Measurements from ENCODE around the gene TNFRSF8. TPM values are rescaled to one million over a fixed set of nuclear protein-coding genes. Genes with fewer than 3 reads are reported as not detected.
A peak's percentile ranks its signal among the peaks of the same experiment; 100 is the strongest.

TNFRSF8 gene
- polyA plus RNA-seq, 4 donors: 0.43 to 0.80 (median 0.60) TPM

GRCh38 chr1:12112711-12113161, 49.6 kb downstream of the TNFRSF8 start:
- no peak for DNase-seq (ENCODE audit: low read depth in 4 of 4, low spot score in 3 of 4)

DNA sequence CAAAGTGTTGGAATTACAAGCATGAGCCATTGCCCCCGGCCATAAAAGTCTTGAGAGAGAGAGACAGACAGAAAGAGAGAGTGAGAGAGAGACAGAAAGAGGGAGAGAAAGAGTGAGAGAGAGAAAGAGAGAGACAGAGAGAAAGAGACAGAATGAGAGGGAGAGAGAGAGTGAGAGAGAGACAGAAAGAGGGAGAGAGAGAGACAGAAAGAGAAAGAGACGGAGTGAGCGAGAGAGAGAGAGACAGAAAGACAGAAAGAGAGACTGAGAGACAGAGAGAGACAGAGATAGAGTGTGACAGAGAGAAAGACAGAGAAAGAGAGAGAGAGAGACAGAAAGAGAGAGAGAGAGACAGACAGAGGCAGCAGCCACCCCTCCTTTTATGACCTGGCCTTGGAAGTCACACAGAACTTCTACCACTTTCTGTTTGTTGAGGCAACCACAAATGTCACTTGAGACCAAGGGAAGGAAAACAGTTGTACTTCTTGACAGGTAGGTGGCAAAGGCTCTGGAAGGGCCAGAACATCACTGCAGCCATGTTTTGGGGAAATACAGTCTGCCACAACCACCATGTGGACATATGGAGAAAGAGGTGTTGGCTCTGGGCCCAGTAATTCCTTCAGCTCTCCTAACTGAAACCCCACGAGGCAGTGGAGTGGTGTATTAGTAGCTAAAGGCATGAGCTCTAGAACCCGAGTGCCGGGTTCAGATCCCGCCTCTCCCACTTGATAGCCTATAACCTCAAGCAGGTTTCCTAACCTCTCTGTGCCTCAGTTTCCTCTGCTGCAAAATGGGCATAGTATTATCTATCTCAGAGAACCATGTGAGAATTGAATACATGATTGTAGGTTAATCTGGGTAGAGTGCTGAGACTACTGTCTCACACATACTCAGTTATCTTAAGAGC, 50.6 kb downstream of the TNFRSF8 start:
- DNase-seq (ENCODE audit: low read depth in 4 of 4, low spot score in 3 of 4): no peak

GRCh38 chr1:12114340-12114683, 51.2 kb downstream of the TNFRSF8 start:
- DNase-seq (ENCODE audit: low read depth in 4 of 4, low spot score in 3 of 4): no peak

DNA sequence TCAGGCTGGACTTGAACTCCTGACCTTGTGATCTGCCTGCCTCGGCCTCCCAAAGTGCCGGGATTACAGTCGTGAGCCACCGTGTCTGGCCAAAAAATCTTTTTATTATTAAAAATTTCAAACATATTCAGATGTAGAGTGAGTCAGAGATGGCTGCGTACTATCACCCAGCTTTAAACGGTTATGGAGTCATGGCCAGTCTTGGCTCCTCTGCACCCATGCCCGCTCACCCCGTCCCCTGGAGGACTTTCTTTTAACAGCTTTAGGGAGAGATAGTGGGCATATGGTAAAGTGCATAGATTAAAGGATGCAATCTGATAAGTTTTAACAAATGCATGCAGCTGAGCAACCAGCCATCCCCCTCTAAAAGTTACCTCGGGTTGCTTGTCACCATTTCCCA, 51.8 kb downstream of the TNFRSF8 start:
- DNase-seq (ENCODE audit: low read depth in 4 of 4, low spot score in 3 of 4): no peak

DNA sequence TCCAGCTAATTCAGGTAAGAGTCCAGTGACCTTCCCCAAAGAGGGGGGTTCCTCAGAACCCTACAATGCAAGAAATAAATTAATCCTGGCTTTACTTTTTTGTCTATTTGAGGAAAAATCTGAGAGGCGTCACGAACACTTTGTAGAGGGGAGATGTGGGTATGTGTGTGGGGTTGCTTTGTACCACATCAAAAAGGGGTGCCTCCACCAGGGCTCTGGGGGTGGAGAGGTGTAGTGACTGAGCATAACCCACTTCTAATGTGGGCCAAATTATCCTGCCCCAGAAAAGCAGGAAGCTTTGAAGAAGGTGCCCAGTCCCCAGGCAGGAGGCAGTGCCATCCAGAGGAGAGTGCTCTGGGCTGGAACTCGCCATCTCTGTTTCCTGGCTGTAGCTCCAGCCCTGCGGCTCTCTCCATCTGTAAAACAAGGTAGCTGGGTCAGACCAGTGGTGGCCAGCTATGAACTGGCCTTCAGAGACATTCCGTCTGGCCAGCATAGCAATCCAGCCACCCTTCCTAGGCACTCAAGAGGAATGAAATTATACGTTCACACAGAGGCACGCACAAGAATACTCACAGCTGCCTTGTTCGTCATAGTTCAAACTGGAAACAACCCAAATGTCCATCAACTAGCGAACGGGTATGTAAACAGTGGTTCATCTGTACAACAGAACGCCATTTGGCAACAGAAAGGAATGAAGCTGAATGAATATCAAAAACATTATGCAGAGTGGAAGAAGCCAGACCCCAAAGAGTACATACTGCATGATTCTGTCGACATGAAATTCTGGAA, 58.3 kb downstream of the TNFRSF8 start:
- DNase-seq (ENCODE audit: low read depth in 4 of 4, low spot score in 3 of 4): no peak

- no peak for DNase-seq (ENCODE audit: low read depth in 4 of 4, low spot score in 3 of 4)
Measured at GRCh38 chr1:12123172-12123571, 60.1 kb downstream of the TNFRSF8 start.

- DNase-seq (ENCODE audit: low read depth in 4 of 4, low spot score in 3 of 4): peak; percentile 45 to 68 (median 56)
Measured at GRCh38 chr1:12124693-12125421, 61.8 kb downstream of the TNFRSF8 start.

DNA sequence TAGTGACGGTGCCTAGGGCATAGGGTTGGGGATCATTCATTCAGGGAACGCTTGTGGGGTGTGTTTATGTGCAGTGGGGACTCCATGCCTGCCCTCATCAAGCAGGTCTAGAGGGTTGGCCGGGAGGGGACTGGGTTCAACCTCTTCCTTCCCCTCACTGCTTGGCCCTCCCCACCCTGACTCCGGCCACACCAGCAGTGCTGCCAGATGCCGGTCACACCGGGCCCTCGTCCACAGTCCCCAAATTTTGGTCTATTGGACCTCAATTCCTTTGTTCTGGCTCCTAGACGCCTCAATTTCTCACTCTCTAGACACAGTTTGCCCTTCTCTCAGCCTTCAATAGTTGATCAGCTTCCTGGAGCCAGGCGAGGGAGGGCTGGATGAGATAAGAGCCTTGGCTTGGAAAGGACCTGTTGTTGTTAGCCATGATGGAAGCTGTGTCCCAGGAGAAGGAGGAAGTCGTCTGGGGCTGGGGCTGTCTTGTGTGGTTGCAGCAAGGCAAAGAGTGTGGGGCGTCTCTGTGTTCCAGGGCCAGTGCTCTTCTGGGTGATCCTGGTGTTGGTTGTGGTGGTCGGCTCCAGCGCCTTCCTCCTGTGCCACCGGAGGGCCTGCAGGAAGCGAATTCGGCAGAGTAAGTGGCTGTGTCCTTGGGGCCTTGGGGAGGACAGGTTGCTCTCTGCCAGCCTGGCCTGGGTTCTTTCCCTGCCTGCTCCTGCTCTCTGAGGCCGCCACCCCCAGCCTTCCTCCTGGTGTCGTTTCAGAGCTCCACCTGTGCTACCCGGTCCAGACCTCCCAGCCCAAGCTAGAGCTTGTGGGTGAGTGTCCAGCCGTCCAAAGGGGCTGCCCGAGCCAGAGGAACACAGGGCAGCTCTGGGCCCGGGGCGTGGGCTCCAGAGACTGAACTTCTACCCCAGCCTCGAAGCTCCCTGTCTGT, 62.6 kb downstream of the TNFRSF8 start:
- DNase-seq (ENCODE audit: low read depth in 4 of 4, low spot score in 3 of 4): no peak

DNA sequence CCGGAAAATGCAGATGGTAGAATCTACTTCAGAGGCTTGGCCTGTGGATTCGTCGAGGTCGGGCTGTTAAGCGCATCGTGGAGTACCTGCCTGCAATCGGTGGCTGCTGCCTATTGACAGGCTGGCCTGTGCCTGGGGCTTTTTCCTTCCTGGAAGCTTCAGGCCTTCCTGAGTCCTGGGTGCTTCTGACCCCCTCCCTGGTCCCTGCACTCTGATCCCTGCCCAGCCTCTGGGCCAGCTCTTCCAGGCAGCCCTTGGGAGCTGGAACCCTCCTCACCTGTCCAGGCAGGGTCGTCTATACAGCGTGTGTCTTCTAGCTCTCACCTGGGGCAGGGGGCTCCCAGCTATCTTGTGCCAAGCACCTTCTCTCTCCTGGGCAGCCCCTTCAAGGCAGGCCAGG, 63.7 kb downstream of the TNFRSF8 start:
- no peak for DNase-seq (ENCODE audit: low read depth in 4 of 4, low spot score in 3 of 4)

DNA sequence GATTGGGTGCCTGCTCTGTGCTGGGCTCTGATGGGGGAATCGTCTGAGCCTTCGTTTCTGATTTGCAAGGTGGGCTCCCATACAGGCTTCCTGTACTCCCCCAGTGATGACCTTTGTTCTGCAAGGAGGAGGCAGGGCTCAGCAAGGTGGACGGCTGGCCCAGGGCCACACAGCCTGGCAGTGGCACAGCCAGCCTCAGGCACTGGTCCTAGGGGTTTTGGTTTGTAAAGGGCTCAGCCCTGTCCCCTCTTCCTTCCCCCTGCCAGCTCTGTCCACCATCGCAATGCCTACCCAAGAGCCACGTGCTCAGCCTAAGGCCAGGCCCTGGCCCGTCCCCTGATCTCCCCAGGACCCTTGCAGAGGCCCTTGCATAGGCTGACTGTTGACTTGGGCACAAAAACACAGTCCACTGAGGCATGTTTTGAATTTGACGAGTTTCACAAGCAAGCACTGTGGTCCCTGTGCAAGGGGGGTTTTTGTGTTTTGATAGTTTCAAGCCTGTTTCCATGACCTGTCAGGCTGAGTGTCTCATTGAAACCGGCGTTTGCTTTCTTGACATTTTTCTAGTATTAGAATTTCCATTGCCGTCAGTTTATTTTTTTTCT, 64.2 kb downstream of the TNFRSF8 start:
- DNase-seq (ENCODE audit: low read depth in 4 of 4, low spot score in 3 of 4): no peak

- DNase-seq (ENCODE audit: low read depth in 4 of 4, low spot score in 3 of 4): no peak
Measured at GRCh38 chr1:12128120-12128519, 65.0 kb downstream of the TNFRSF8 start.

DNA sequence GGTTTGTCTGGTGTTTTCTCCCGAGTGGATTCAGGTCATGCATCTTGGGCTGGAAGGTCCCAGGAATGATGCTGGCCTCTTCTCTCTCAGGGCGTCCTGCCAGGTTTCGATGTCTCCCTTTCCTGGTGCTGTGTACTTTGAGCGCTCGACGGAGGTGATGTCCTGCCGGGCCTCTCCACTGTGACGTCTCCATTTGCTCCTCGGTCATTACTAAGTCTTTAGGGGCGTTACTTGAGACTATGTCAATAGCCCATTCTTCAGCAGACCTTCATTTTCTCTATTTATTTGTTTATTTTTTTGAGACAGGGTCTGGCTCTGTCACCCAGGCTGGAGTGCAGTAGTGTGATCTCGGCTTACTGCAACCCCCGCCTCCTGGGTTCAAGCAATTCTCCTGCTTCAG, 66.5 kb downstream of the TNFRSF8 start:
- no peak for DNase-seq (ENCODE audit: low read depth in 4 of 4, low spot score in 3 of 4)

GRCh38 chr1:12130466-12131130, 67.5 kb downstream of the TNFRSF8 start:
- no peak for DNase-seq (ENCODE audit: low read depth in 4 of 4, low spot score in 3 of 4)

- no peak for DNase-seq (ENCODE audit: low read depth in 4 of 4, low spot score in 3 of 4)
Measured at GRCh38 chr1:12132078-12132477, 69.0 kb downstream of the TNFRSF8 start.

- DNase-seq (ENCODE audit: low read depth in 4 of 4, low spot score in 3 of 4): no peak
Measured at GRCh38 chr1:12134716-12135115, 71.6 kb downstream of the TNFRSF8 start.

- no peak for DNase-seq (ENCODE audit: low read depth in 4 of 4, low spot score in 3 of 4)
Measured at GRCh38 chr1:12135612-12136011, 72.5 kb downstream of the TNFRSF8 start.

- no peak for DNase-seq (ENCODE audit: low read depth in 4 of 4, low spot score in 3 of 4)
Measured at GRCh38 chr1:12136916-12137610, 74.0 kb downstream of the TNFRSF8 start.
